D341Med (cell line): ENCODE results near the gene CENPU.
"Not testable (repeated sequence)": the region's sequence is repeated elsewhere in the genome, so short reads cannot be mapped to it uniquely, and the experiment has no call there.

Source experiments
- DNase-seq: peaks from one replicate; pipeline ENCODE4 v3.0.0; 2012; ENCODE audit warnings: low spot score

The CENPU gene

GRCh38 chr4:184733654-184734524, at the start of gene CENPU:
Gene CENPU (minus strand): TSS chr4:184734096. CDS start chr4:184734062, 34 bp downstream.
- peak; percentile 99 for DNase-seq

DNA sequence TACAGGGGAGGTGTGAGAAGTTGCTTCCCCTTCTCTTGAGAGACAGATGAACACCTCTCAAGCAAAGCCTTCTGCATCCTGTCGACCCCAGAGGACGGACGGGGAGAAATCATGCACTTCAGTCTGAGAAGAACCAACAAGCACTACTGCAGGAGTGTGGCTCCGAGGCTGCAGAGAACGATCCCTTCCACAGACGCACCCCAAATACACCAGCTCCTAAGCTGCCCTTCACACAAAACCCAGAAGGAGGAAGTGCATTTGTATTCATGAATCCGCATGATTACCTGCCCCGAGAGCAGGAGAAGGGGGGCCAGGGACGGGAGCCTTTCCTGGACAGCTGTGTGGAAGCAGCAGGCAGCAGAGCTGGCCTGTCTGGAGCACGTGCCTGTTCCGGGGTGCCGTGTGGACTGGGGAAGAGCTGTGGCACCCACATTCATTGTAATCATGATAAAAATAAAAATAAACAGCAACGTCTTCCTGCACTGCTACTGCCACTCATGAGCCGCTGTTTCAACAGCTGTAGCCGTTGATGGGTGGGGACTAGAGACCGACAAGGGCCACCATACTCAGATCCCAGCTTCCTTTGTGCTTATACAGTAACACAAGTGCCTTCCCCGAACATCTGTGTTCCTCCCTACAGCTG, 49.0 kb upstream of the CENPU start:
- DNase-seq, result no peak

DNA sequence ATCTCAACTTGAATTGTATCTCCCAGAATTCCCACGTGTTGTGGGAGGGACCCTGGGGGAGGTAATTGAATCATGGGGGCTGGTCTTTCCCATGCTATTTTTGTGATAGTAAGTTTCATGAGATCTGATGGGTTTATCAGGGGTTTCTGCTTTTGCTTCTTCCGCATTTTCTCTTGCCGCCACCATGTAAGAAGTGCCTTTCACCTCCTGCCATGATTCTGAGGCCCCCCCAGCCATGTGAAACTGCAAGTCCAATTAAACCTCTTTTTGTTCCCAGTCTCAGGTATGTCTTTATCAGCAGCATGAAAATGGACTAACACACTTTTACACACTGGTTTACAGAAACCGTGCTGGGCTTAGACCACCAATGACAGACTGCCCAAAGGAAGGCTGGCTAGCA, 45.3 kb upstream of the CENPU start:
- DNase-seq, result not testable (repeated sequence)

- no peak for DNase-seq
Observed at GRCh38 chr4:184778325-184778724, 44.4 kb upstream of the CENPU start.

DNA sequence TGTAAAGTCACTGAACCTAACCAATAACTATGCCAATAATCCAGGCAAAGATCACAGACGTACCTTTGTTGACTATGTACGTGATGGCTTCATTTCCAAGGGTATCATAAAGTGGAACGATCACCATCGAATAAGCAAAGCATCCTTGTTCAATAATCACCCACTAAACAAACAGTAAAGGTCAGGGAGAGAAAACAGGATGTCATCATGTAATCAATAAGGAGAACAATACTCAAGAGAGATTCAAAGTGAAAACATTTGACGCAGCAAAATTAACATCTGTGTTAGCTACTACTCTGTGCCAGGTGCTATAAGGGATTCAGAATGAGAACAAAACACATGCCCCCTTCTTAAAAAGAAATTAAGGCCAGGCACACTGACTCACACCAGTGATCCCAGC, 42.9 kb upstream of the CENPU start:
- DNase-seq, result no peak

- DNase-seq, result no peak
Observed at GRCh38 chr4:184775854-184776555, 42.1 kb upstream of the CENPU start.

- no peak for DNase-seq
Observed at GRCh38 chr4:184774152-184774551, 40.3 kb upstream of the CENPU start.

DNA sequence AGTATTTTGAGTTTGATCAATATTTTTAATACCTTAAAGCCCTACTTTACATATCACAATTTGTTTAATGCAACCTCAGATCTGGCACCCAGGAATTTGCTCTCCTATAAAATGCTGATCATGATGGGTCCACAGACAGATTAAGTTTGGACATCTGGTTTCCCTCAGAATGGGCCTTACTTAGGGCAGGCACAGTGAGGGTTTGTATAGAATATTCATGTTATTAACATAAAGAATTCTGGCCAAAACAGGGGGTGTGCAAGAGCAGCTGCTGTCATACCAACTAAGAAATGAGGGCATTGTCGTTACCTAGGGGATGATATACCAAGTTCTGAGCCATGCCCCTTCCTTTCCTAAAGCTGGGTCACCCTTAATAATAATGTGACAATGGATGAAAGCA, 37.5 kb upstream of the CENPU start:
- no peak for DNase-seq

GRCh38 chr4:184769141-184769765, 35.4 kb upstream of the CENPU start:
- peak; percentile 84 for DNase-seq

DNA sequence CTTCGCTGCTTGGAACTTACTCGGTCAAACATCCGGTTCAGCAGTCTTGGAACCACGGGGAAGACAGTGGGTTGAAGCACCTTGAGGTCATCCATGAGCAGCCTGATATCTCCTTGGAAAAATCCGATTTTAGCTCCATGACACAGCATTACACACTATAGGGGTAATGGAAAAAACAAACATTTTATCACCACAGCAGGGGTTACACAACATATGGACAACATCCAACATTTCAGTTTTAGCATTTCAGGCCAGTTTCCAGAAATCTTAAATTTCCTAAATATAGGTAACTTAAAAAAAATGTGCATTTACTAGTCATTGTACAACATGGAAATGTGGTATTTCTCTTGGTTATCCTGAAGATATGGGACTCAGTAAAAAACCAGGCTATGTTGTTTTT, 34.4 kb upstream of the CENPU start:
- no peak for DNase-seq

GRCh38 chr4:184766446-184766845, 32.5 kb upstream of the CENPU start:
- DNase-seq, result no peak

GRCh38 chr4:184765473-184766340, 31.8 kb upstream of the CENPU start:
- DNase-seq, result peak; percentile 54

GRCh38 chr4:184764601-184765000, 30.7 kb upstream of the CENPU start:
- no peak for DNase-seq

GRCh38 chr4:184763150-184763780, 29.4 kb upstream of the CENPU start:
- DNase-seq, result no peak

GRCh38 chr4:184762100-184762499, 28.2 kb upstream of the CENPU start:
- DNase-seq, result no peak

GRCh38 chr4:184760681-184761080, 26.8 kb upstream of the CENPU start:
- DNase-seq, result no peak

GRCh38 chr4:184757810-184758209, 23.9 kb upstream of the CENPU start:
- DNase-seq, result no peak

DNA sequence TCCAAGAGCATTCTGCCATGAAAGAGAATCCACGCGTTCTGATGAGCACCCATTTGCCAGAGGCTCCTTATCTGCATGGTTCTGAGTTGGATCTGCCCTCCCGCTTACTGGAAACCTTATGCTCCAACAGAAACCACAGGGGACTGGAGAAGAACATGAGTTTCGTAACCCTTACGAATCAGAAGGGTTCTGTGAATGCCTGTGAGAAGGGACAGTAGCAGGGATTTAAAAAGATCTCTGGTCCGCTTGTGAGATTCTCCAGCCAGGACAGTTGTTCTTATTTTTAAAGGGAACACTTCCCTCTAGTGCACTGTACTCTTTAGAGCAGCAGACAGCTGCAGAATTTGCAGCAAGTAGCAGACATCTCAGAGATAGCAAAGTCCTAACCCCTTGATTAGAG, 22.5 kb upstream of the CENPU start:
- no peak for DNase-seq

GRCh38 chr4:184755278-184755677, 21.4 kb upstream of the CENPU start:
- DNase-seq, result no peak

- no peak for DNase-seq
Observed at GRCh38 chr4:184752496-184753275, 18.8 kb upstream of the CENPU start.
